ENCODE data around the gene WNT1. TPM values are rescaled to one million over a fixed set of nuclear protein-coding genes. Genes with fewer than 3 reads are reported as not detected.

Gene WNT1
- total and polyA plus RNA-seq, 2 donors (not counting 3 experiments of a cell fraction or from before 2014, with no cell fraction given) = not detected

- dilution Hi-C loops (cut with MboI; ENCODE audit: extremely low pct_ligation_motif_present, low sequenced_read_pairs) = no loop called here
- POLR2A ChIA-PET = no interaction called here
- Histone ChIP-seq H3K27me3 (ENCODE audit: control insufficient read depth in 2 of 2, insufficient read depth in 2 of 2, low read length in 2 of 2) (no peaks in the 10 kb centered on the region), H3K79me2 (ENCODE audit: control insufficient read depth, insufficient read depth, low read length) (peaks cover 3% of the 10 kb centered on the region), H3K4me2 (ENCODE audit: insufficient read depth, low read length) (no peak overlapping the region), H3K9me1 (replicated peaks; ENCODE audit: control insufficient read depth, extremely low read depth, insufficient read depth, low read length) (no peaks in the 10 kb centered on the region), H3K27ac (ENCODE audit: insufficient read depth, low read depth, low read length) (no peak overlapping the region), H3K9me3 (replicated peaks; ENCODE audit: control insufficient read depth, insufficient read depth, low read length) (no peaks in the 10 kb centered on the region), H2AFZ (ENCODE audit: low read depth, low read length) (no peak overlapping the region), H3K4me1 (ENCODE audit: control insufficient read depth, extremely low read depth, insufficient read depth, low read length) (peaks cover 11% of the 10 kb centered on the region), H3K36me3 (ENCODE audit: control insufficient read depth in 2 of 2, extremely low read depth in 1 of 2, insufficient read depth in 2 of 2, low read length in 2 of 2) (peaks cover 21 to 43% of the 10 kb centered on the region in 2 experiments), H3K9ac (replicated peaks; ENCODE audit: extremely low read depth, insufficient read depth, low read length) (no peak overlapping the region), H4K20me1 (replicated peaks; ENCODE audit: control insufficient read depth, extremely low read depth, insufficient read depth, low read length) (no peaks in the 10 kb centered on the region), H3K4me3 (replicated peaks in 1 of 3; ENCODE audit: insufficient read depth in 1 of 3, low read depth in 1 of 3, low read length in 3 of 3) (no peak overlapping the region)
- no peak for DNase-seq (ENCODE audit: low read depth, low spot score)
- intact Hi-C loops (cut with micrococcal nuclease) = no loop called here
- no peak for FAIRE-seq
- no TSS peak for BruUV-seq (replicated peaks)
- CTCF ChIA-PET = interaction anchor here (1.0 to 3.3 kb wide), 4 partner anchors 21 to 26 kb away, joined by 3 to 16 read pairs (median 7); no protein-coding TSS in a partner anchor
- TF ChIP-seq FOS (IDR thresholded peaks at IDR 0.05; ENCODE audit: borderline replicate concordance, insufficient read depth, low read length) (no peak), POLR2A (IDR thresholded peaks at IDR 0.05; ENCODE audit: low read depth, low read length) (no peak), POLR2AphosphoS5 (IDR thresholded peaks at IDR 0.05; ENCODE audit: insufficient read depth, low read depth, low read length) (no peak), EZH2 (IDR thresholded peaks at IDR 0.05; ENCODE audit: borderline replicate concordance, low read depth, low read length, severe bottlenecking) (no peak), CTCF (IDR thresholded peaks at IDR 0.05; ENCODE audit: extremely low read depth in 1 of 2, insufficient read depth in 1 of 2, low read depth in 1 of 2, low read length in 2 of 2) (no peak), JUN (IDR thresholded peaks at IDR 0.05; ENCODE audit: borderline replicate concordance, insufficient read depth, insufficient read length, low read depth) (no peak), MAX (IDR thresholded peaks at IDR 0.05; ENCODE audit: insufficient read depth, insufficient read length) (no peak), MYC (IDR thresholded peaks at IDR 0.05; ENCODE audit: low read depth, low read length) (no peak), GATA2 (IDR thresholded peaks at IDR 0.05; ENCODE audit: insufficient read depth, insufficient read length, low read depth, low read length) (no peak)
Observed at GRCh38 chr12:49022558-49023178, 44.5 kb downstream of the WNT1 start.

Measured in endothelial cell of umbilical vein (primary cell).